ENCODE results near the gene ZNF365.
"Not testable (repeated sequence)": the region's sequence is repeated elsewhere in the genome, so short reads cannot be mapped to it uniquely, and the experiment has no call there.

ZNF365 gene

DNA sequence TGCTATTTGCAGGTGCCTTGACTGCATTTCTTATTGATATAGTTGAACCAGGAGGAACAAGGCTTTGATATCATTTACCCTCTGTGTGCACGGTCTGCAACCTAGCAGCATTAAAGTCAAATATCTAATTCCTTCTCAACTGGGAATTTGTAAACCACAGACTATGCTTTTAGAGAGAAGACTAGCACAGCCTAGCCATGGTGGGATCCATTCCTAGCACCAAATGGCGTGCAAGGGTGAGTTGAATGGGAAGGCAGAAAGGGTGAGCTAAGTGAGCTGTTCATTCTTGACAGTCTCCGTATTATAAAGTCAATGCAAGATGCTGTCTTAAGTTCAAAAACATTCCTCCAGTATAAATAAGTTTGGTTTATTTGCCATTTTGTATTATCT lies 2.9 kb downstream of the ZNF365 start:
- no peak for DNase-seq (ENCODE audit: low read depth in 1 of 2, low spot score in 1 of 2)

DNA sequence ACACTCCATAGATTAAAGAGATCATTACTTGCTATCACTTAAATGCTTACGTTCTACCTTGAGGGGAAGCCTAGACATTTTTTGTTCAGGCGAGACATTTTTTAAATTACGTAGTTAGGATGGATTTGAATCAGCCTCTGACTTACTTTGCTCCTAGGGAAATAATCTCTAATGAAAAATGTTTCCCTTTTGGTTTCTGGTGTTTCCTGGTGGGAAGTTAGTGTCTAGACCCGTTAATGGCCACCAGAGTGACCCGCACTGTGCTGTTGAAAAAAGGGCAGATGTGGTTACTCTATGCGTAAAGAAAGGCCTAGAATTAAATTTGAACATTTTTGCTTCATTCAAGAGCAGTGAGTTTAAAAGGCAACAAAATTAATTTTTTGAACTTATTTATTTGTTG lies 3.8 kb downstream of the ZNF365 start:
- DNase-seq (ENCODE audit: low read depth in 1 of 2, low spot score in 1 of 2) = no peak

DNA sequence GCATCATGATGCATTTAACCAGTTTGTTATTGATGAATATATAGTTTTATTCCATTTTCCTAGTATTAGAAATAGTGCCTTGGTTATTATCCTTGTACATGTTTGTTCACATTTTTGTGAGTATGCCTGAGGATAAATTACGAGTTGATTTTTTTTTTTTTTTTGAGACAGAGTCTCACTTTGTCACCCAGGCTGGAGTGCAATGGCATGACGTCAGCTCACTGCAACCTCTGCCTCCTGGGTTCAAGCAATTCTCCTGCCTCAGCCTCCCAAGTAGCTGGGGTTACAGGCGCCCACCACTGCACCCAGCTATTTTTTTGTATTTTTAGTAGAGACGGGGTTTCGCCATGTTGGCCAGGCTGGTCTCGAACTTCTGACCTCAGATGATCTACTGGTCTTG lies 4.7 kb downstream of the ZNF365 start:
- DNase-seq (ENCODE audit: low read depth in 1 of 2, low spot score in 1 of 2) = not testable (repeated sequence)

DNA sequence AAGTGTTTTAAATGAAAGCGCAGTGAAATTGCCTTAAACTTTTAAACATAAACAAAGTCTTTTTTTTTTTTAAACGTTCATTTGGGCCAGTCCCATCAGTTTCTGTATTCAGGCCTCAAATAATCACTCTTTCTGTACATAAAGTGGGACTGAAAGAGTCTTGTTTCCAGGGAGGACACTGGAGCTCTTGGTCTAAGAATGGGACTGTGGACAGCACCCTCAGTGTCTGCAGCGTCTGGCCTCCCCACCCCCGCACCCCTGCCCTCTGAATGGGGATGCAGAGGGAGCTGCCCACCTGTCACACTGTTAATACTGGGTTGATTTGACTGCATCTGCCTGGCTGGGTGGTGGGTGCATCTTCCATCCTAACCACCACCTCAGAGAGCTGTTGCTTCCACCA lies 5.2 kb downstream of the ZNF365 start:
- no peak for DNase-seq (ENCODE audit: low read depth in 1 of 2, low spot score in 1 of 2)

DNA sequence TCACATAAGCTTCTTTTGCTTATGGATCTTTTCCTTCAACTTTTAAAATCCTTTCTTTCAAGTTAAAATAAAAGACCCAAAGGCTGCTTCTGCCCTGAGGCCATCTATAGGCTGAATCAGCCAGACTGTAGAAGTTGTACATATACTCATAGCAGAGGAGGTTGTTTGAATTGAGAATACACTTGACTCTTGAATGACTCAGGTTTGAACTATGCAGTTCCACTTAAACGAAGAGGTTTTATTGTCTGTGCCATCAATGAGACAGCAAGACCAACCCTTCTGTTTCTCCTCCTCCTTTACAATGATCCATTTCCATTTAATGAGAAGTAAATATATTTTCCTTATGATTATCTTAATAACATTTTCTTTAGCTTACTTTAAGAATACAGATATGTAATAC lies 5.8 kb downstream of the ZNF365 start:
- no peak for DNase-seq (ENCODE audit: low read depth in 1 of 2, low spot score in 1 of 2)

- DNase-seq (ENCODE audit: low read depth in 1 of 2, low spot score in 1 of 2) = no peak
Measured at GRCh38 chr10:62381385-62382102, 7.4 kb downstream of the ZNF365 start.

DNA sequence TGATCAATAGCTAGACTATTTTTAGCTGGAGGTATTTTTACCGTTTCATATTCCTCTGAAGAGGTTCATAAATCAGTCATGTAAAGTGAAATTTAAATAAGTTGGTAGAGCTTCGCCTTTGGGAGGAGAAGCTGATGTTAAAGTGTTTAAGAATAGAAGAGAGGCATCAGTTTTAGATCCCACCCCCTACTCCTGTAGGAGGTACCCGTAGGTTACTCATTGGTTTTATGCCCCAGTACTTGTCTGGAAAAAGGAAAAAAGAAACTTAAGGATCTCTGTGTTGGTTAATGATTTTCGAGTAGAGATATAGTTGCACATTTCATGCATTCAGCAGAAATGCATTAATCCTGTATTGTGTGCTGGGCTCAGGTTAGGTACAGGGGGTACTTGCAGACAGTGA lies 8.7 kb downstream of the ZNF365 start:
- DNase-seq (ENCODE audit: low read depth in 1 of 2, low spot score in 1 of 2) = no peak

DNA sequence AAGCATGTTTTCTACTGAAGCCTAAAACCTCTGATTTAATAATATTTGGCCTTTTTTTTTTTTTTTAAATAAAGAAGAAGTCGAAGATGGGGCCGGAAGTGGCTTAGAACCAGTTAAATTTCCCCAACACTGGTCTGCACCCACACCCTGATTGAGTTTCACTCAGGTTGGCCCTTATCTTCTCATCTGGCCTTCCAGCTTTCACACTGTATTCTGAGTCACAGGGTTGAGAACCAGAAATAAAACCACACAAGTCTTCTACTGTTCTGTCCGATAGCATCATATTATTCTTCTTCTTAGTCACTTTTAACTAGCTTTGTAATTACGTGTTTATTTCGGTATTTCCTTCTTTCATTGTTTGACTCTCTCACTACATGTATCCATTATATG lies 9.9 kb downstream of the ZNF365 start:
- no peak for DNase-seq (ENCODE audit: low read depth in 1 of 2, low spot score in 1 of 2)

GRCh38 chr10:62384447-62385081 lies 10.4 kb downstream of the ZNF365 start:
- DNase-seq (ENCODE audit: low read depth in 1 of 2, low spot score in 1 of 2) = no peak

DNA sequence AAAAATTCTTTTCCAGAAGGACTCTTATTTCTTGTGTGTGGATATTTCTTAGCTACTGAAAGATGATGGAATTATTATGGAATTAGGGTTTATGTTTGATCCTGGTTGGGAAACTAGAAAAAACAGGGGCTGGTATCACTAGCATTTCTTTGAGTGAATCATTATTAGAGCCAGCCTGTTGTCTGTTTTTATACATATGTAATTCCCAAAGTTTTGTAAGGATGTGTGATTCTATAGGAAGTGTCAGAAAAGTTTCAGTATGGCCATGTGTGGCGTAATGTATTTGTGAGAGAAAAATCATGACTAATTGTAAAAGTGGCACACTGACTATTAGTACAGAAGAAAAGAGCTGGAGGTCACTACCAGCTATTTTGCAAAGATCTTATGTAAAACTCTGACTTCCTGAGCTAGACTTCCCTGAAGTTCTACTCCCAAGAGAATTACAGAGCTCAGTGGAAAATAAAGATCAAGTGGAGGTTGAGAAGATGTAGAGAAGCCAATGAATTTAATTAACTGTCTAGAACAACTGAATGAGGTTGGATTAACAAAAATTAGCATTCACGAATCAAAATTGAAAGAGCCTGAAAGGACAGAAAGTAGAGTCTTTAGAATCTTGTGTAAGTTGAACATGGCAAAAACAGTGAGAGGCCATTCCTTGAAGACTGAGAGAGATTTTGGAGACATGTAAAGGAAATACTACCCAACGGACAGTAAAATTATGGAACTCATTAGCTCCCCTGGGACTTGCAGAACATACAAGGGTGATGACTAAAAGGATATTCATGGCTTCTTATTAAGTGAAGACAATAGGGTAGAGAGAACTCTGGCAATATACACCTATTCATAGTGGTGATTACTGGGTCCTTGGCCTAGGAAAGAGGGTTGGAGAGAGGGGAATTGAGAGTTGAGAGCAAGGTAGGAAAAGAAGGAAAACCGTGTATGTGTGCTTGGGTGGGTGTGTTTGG lies 12.5 kb downstream of the ZNF365 start:
- no peak for DNase-seq (ENCODE audit: low read depth in 1 of 2, low spot score in 1 of 2)

- no peak for DNase-seq (ENCODE audit: low read depth in 1 of 2, low spot score in 1 of 2)
Measured at GRCh38 chr10:62388328-62388727, 14.2 kb downstream of the ZNF365 start.

DNA sequence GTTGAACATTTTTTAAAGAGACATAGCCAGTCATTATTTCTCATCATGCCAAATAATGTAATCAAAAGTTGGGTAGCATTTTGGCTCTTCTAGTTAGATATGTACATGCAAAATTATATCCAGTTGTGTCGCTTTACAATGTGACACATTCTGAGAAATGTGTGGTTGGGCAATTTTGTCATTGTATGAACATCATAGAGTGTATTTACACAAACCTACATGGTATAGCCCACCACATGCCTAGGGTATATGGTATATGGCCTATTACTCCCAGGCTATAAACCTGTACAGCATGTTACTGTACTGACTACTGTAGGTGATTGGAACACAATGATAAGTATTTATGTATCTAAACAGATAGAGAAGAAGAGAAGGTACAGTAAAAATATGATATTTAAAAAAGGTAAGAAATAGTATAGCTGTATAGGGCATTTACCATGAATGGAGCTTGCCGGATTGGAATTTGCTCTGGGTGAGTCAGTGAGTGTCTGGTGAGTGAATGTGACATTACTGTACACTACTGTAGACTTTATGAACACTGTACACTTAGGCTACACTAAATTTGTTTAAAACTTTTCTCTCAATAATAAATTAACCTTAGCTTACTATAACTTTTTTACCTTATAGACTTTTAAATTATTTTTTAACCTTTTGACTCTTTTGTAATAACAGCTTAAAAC lies 16.5 kb downstream of the ZNF365 start:
- DNase-seq (ENCODE audit: low read depth in 1 of 2, low spot score in 1 of 2) = no peak

DNA sequence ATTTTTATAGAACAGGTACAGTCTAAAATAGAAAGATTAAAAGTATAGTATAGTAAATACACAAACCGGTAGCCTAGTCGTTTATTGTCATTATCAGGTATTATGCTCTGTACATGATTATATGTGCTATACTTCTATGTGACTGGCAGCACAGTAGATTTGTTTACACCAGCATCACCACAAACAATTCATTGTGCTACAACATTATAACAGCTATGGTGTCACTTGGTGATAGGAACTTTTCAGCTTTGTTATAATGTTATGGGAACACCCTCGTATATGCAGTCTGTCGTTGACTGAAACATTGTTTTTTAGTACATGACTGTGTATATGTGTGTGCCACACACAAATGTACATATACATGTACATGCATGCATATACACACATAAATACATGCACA lies 19.1 kb downstream of the ZNF365 start:
- DNase-seq (ENCODE audit: low read depth in 1 of 2, low spot score in 1 of 2) = no peak

DNA sequence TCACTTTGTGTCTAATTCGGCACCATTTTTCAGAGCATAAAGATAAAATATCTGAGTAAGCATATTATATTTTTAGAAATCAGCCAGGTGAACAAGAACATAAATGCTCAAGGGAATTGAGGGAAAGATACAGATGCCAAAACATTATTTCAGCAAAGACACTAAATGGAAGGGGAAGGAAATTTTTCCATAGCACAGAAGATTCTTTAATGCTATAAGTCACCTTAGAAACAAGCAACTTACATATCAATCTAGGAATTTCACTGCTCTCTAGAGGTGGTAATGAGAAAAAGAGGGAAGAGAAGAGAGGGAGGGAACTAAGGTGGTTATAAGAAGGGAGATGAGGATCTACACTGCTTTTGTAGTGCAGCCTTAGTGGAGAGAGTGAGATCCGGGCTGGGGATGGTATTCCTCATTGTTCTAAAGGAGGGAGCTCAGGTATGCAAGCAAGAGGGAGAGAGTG lies 20.4 kb downstream of the ZNF365 start:
- no peak for DNase-seq (ENCODE audit: low read depth in 1 of 2, low spot score in 1 of 2)

- no peak for DNase-seq (ENCODE audit: low read depth in 1 of 2, low spot score in 1 of 2)
Measured at GRCh38 chr10:62395892-62396291, 21.7 kb downstream of the ZNF365 start.

DNA sequence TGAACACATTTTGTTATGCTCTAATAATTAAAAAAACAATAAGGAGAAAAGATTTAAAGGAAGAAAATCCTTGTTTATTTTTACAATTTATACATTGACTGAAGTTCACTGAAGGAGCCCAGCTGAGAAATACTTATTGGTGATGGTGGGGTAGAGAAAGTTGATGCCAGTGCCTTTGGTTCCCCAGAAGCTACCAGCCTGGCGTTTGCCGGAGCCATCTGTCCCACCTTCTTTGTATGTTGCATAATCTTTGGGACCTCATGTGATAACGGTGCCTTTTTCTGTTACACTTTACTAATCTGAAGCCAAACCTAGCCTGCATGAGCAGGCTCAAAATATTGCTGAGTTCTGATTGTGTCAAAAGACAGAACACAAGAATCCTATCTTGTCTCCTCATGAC lies 22.7 kb downstream of the ZNF365 start:
- no peak for DNase-seq (ENCODE audit: low read depth in 1 of 2, low spot score in 1 of 2)

DNA sequence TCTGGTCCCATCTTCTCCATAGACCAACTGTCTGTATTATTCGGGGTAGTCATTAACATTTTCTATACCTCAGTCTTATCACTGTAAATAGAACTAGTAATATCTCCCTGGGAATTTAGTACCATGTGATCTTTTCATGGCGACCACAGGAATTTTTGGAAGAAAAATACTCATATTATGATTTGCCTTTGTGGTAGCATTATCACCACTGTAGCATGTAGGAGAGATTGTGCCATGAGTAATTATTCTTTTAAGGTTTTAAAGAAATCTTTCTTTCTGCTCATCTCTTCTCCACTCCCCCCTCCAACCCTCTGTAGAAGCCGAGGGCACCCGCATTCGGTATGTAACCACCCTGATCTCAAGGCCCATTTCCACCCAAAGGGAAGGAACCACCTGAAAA lies 25.0 kb downstream of the ZNF365 start:
- DNase-seq (ENCODE audit: low read depth in 1 of 2, low spot score in 1 of 2) = no peak

DNA sequence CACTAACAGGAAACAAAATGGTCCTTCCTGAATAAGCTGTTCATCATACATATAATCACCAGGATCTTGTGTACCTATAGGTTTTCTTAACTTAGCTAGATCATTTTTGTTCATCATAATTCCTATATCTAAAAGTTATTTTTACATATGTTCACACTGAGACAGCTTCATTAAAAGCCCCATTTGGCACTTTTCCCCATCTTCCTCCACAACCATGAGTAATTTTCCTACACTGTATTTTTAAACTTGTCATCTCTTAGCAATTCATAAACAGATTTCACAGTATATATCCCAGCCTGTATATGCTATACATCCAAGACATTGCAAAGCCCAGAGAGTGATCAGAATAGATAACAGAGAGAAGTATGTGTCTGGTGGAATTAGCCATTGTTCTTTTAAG lies 28.3 kb downstream of the ZNF365 start:
- DNase-seq (ENCODE audit: low read depth in 1 of 2, low spot score in 1 of 2) = no peak

DNA sequence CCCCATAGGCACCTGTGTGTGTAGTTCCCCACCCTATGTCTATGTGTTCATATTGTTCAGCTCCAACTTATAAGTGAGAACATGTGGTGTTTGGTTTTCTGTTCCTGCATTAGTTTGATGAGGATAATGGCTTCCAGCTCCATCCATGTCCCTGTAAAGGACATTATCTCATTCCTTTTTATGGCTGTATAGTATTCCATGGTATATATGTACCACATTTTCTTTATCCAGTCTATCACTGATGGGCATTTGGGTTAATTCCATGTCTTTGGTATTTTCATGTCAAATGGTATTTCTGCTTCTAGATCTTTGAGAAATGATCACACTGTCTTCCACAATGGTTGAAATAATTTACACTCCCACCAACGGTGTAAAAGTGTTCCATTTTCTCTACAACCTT lies 36.4 kb downstream of the ZNF365 start:
- DNase-seq (ENCODE audit: low read depth in 1 of 2, low spot score in 1 of 2) = not testable (repeated sequence)

- DNase-seq (ENCODE audit: low read depth in 1 of 2, low spot score in 1 of 2) = not testable (repeated sequence)
Measured at GRCh38 chr10:62410934-62411333, 36.8 kb downstream of the ZNF365 start.

GRCh38 chr10:62413048-62413447 lies 38.9 kb downstream of the ZNF365 start:
- DNase-seq (ENCODE audit: low read depth in 1 of 2, low spot score in 1 of 2) = no peak

Data from stimulated activated CD4-positive, alpha-beta T cell treated with anti-CD3 and anti-CD28 coated beads, Interleukin-15, amount 100 ng/mL, for 1 hour (primary cell).